Dermis microvascular lymphatic vessel endothelial cell (primary cell): ENCODE results near the gene RABEP1. TPM values are rescaled to one million over a fixed set of nuclear protein-coding genes. Genes with fewer than 3 reads are reported as not detected.

Experiments
- DNase-seq, 2 donors: peaks; one replicate each; pipeline versions ENCODE4 v3.0.0 to v3.0.0-alpha.2; 2010; ENCODE audit warnings: low read depth in 2 of 2
- total RNA-seq: library from RNA; depleted of rRNA; stranded (reverse); fragments of >200 nt; gene quantifications from 2 replicates; pipeline ENCODE4 v1.2.1, GENCODE V29; 2014

Gene RABEP1
- total RNA-seq, 1 donor from 2014 or later, result 28.2 TPM

- DNase-seq, result no peak
These were observed 9.8 kb upstream of the RABEP1 start for GRCh38 chr17:5272322-5272721.

- no peak for DNase-seq
These were observed 646 bp downstream of the RABEP1 start for GRCh38 chr17:5282642-5283217.

- DNase-seq, result peak in 1 of 2 donors; percentile 13
These were observed 1.7 kb downstream of the RABEP1 start for GRCh38 chr17:5283571-5284315.

GRCh38 chr17:5284681-5285080 lies 2.6 kb downstream of the RABEP1 start:
- no peak for DNase-seq

GRCh38 chr17:5286846-5287245 lies 4.8 kb downstream of the RABEP1 start:
- DNase-seq, result no peak

- no peak for DNase-seq
These were observed 9.7 kb downstream of the RABEP1 start for GRCh38 chr17:5291683-5292350.

GRCh38 chr17:5297245-5297644 lies 15.2 kb downstream of the RABEP1 start:
- no peak for DNase-seq

- DNase-seq, result no peak
These were observed 17.3 kb downstream of the RABEP1 start for GRCh38 chr17:5299383-5299782.

GRCh38 chr17:5304636-5305035 lies 22.6 kb downstream of the RABEP1 start:
- DNase-seq, result no peak

GRCh38 chr17:5309851-5310250 lies 27.8 kb downstream of the RABEP1 start:
- DNase-seq, result no peak

- DNase-seq, result no peak
These were observed 43.8 kb downstream of the RABEP1 start for GRCh38 chr17:5325851-5326250.

- no peak for DNase-seq
These were observed 47.9 kb downstream of the RABEP1 start for GRCh38 chr17:5329784-5330557.

- DNase-seq, result no peak
These were observed 48.9 kb downstream of the RABEP1 start for GRCh38 chr17:5330981-5331380.

GRCh38 chr17:5331506-5331905 lies 49.4 kb downstream of the RABEP1 start:
- no peak for DNase-seq

- no peak for DNase-seq
These were observed 62.8 kb downstream of the RABEP1 start for GRCh38 chr17:5344914-5345313.

GRCh38 chr17:5352681-5353289 lies 70.7 kb downstream of the RABEP1 start:
- no peak for DNase-seq

GRCh38 chr17:5354310-5354709 lies 72.2 kb downstream of the RABEP1 start:
- no peak for DNase-seq

- no peak for DNase-seq
These were observed 72.9 kb downstream of the RABEP1 start for GRCh38 chr17:5354886-5355415.

- no peak for DNase-seq
These were observed 73.5 kb downstream of the RABEP1 start for GRCh38 chr17:5355421-5356129.

- no peak for DNase-seq
These were observed 79.3 kb downstream of the RABEP1 start for GRCh38 chr17:5361426-5361825.
